HG03439 (cell line): ENCODE measurements around the gene TNFRSF21.
"Not testable (repeated sequence)": the region's sequence is repeated elsewhere in the genome, so short reads cannot be mapped to it uniquely, and the experiment has no call there.

Experiments used
- ATAC-seq: cut with Tn5 transposase; IDR thresholded peaks from one replicate; pipeline ENCODE4 v1.9.1; 2021; ENCODE audit warnings: mild to moderate bottlenecking, moderate library complexity; ENCODE audit not compliant: unreplicated experiment

Gene TNFRSF21, protein sequence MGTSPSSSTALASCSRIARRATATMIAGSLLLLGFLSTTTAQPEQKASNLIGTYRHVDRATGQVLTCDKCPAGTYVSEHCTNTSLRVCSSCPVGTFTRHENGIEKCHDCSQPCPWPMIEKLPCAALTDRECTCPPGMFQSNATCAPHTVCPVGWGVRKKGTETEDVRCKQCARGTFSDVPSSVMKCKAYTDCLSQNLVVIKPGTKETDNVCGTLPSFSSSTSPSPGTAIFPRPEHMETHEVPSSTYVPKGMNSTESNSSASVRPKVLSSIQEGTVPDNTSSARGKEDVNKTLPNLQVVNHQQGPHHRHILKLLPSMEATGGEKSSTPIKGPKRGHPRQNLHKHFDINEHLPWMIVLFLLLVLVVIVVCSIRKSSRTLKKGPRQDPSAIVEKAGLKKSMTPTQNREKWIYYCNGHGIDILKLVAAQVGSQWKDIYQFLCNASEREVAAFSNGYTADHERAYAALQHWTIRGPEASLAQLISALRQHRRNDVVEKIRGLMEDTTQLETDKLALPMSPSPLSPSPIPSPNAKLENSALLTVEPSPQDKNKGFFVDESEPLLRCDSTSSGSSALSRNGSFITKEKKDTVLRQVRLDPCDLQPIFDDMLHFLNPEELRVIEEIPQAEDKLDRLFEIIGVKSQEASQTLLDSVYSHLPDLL

GRCh38 chr6:47309291-47310130, at the start of gene TNFRSF21:
Gene TNFRSF21, minus strand, starts transcription at chr6:47309905. Its CDS starts 394 bp downstream, at chr6:47309511.
- ATAC-seq, result peak; percentile 100

GRCh38 chr6:47358440-47359225, 48.9 kb upstream of the TNFRSF21 start:
- no peak for ATAC-seq

DNA sequence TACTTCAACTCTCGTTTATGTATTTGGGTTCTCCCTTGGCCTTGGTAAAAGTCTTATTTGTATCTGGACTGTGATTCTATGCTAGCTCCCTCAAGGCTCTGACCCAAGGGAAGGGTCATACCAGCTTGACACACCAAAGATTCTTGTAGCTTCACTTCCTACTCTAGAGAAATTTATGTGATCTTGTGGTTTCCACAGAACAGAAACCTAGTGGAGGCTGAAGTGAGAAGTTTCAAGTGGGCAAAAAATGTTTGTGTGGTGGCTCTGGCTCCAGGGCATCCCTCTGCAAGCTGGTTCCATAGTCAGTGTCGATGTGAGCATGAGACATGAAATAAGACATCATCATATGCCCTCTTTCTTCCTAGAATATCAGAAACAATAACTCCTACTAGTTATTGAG, 48.1 kb upstream of the TNFRSF21 start:
- ATAC-seq, result no peak

DNA sequence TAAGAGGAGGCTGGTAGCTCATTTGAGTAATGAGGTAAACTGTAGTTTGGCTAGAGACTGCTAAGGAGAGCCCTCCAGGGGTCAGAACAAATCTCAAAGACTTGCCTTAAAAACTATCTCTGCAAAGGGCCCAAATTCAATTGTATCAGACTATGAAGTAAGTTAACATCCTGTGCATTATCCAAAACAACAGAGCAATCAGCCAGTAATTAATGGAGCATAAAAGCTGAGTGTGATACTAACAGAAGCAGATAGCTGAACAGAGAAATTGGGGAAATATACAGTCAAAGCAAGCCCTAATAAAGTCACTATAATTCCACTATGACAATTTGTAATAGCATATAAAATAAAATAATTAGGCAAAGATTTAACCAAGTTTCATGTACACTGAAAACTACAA, 45.8 kb upstream of the TNFRSF21 start:
- ATAC-seq, result no peak

- ATAC-seq, result no peak
Measured at GRCh38 chr6:47353871-47354270, 44.2 kb upstream of the TNFRSF21 start.

DNA sequence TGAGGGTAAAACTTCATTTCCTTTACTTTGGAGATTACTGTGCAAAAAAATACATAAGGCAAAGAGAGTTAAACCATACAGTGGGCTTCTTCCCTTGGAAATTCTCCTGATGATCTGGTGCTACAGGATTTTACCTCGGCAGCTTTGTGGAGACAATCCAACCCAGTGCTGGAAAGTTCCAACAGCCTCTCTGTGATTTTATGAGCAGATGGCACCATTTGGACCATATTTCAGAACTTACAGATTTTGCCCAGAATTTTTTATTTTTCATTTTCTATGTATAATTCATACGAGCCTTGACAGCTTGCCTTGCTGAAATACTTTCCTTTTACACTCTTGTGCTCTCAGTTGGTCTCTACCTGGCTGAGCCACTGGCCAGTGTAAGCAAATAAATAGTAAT, 43.3 kb upstream of the TNFRSF21 start:
- no peak for ATAC-seq

- ATAC-seq, result no peak
Measured at GRCh38 chr6:47352194-47352920, 42.7 kb upstream of the TNFRSF21 start.

DNA sequence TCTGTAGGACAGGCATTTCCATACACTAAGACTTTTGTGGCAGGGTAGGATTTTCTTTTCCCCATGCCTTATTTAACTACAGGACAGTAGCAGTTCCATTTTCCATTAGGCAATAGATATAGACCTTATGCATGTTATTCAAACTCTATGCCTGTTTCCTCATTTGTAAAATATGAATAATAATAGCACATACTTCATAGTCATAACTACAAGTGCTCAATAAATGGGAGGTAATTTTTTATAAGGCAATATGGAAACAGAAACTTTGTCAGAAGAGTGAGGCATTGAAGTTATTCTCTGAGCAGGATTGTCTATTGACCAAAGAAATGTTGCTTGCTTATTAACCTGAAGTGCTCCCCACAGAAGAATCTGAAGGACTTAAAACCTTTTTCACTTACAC, 41.9 kb upstream of the TNFRSF21 start:
- no peak for ATAC-seq

- no peak for ATAC-seq
Measured at GRCh38 chr6:47349931-47350330, 40.2 kb upstream of the TNFRSF21 start.

- no peak for ATAC-seq
Measured at GRCh38 chr6:47348316-47348863, 38.7 kb upstream of the TNFRSF21 start.

- no peak for ATAC-seq
Measured at GRCh38 chr6:47345761-47346160, 36.1 kb upstream of the TNFRSF21 start.

DNA sequence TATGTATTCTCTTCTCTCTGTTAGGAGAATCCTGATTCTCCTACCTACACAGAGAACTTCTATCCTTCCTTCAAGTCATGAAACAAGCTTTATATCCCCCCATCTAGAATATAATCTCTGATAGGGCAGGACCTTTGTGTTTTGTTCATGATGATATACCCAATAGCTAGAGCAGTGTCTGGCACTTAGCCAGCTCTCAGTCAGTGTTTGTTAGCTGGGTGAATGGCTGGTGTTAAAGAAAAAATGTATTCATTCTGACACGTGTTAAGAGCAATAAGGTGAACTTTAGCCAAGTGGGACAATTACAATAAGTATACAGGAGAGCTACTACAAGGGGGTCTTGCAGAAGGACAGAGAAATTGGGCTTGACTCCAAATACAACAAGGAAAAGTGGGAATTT, 34.3 kb upstream of the TNFRSF21 start:
- ATAC-seq, result no peak

GRCh38 chr6:47343600-47343999, 33.9 kb upstream of the TNFRSF21 start:
- no peak for ATAC-seq

DNA sequence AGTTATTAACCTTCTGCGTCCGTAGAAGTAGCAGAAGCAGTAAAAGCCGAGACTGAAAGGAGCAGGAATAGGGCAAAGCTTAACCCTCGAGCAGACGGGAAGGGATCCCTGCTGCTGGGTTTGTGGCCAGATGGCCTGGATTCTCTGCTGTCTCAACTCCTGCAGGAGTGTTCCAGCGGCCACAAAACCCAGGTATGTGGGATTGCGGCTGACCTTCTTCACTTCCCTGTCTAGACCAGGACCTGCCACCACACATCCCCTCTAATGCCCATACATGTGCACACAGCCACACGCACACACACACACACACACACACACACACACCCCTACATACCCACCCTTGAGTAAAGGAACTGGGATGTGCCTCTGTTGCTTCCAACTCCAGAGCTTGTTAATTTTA, 33.1 kb upstream of the TNFRSF21 start:
- ATAC-seq, result no peak

GRCh38 chr6:47337519-47337918, 27.8 kb upstream of the TNFRSF21 start:
- ATAC-seq, result no peak

DNA sequence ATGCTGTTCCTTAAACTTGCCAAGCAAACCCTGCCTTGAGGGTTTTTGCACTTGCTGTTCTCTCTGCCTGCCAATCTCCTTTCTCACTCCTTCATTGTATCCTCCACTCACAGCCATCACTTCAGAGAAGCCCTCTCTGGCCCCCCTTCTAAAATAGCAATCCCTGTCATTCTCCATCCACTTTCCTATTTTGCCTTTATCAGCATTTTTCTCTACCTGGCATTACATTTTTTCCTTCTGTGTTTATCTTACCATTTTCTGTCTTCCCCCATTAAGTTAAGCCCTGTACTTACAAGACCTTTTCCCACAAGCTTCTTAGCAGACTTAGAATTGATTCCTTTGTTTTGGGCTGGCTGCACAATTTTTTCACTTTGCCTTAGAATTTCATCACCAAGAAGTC, 26.6 kb upstream of the TNFRSF21 start:
- ATAC-seq, result no peak

DNA sequence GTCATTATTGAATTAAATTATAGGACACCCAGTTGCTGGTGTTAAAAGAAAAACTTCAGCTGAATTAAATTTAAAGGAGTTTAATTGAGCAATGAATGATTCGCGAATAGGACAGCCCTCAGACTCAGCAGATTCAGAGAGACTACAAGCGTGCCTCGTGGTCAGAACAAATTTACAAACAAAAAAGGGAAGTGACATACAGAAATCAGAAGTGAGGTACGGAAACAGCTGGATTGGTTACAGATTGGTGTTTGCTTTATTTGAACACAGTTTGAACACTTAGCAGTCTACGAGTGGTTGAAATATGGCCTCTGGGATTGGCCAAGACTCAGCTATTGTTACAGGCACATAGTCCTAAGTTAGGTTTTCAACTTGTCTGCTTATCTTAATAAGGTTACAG, 25.8 kb upstream of the TNFRSF21 start:
- peak; percentile 70 for ATAC-seq

DNA sequence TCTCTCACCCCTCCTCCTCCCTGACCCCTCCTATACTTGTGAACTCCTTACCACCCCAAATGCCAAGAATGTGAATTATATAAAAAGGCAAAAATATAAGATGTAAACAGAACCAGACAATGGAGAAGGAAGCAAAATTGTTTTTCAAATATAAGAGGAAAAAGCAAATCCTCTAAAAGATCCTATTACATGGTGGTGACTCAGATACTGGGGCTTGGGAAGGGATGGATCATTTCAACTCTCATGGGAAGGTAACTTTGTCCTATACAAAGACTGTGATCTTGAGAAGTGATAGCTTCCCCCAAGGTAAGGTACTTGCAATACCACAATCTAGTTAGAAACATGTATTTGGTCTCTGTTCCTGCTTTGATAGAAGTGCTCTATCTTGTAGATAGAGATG, 24.6 kb upstream of the TNFRSF21 start:
- no peak for ATAC-seq

DNA sequence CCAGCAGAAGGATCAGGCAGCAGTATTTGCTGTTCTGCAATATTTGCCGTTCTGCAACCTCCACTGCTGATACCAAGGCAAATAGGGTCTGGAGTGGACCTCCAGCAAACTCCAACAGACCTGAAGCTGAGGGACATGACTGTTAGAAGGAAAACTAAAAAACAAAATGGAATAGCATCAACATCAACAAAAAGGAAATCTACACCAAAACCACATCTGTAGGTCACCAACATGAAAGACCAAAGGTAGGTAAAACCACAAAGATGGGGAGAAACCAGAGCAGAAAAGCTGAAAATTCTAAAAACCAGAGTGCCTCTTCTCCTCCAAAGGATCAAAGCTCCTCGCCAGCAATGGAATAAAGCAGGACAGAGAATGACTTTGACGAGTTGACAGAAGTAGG, 18.9 kb upstream of the TNFRSF21 start:
- not testable (repeated sequence) for ATAC-seq

DNA sequence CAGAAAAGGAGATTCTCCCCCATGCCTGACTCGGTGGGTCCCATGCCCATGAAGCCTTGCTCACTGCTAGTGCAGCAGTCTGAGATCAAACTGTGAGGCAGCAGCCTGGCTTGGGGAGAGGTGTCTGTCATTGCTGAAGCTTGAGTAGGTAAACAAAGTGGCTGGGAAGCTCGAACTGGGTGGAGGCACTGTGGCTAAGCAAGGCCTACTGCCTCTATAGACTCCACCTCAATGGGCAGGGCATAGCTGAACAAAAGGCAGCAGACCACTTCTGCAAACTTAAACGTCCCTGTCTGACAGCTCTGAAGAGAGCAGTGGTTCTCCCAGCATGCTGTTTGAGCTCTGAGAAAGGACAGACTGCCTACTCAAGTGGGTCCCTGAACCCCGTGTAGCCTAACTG, 18.4 kb upstream of the TNFRSF21 start:
- ATAC-seq, result not testable (repeated sequence)
